Renal pelvis (tissue), 4 donors: ENCODE data around the gene ABCD1. TPM values are rescaled to one million over a fixed set of nuclear protein-coding genes. Genes with fewer than 3 reads are reported as not detected.
A peak's percentile ranks its signal among the peaks of the same experiment; 100 is the strongest.

Experiments
- DNase-seq: peaks from one replicate; pipeline ENCODE4 v3.0.0-alpha.2; 2013
- polyA plus RNA-seq, 3 donors: library from polyadenylated mRNA; unstranded; fragments of 120-200 nt; gene quantifications; one replicate each; pipeline ENCODE4 v1.2.1, GENCODE V29; 2013; ENCODE audit not compliant: insufficient read length in 3 of 3

Gene ABCD1
- polyA plus RNA-seq, 3 donors = 8.5 to 11.0 (median 9.7) TPM

GRCh38 chrX:153773218-153773611 is 48.6 kb downstream of the ABCD1 start:
- no peak for DNase-seq

DNA sequence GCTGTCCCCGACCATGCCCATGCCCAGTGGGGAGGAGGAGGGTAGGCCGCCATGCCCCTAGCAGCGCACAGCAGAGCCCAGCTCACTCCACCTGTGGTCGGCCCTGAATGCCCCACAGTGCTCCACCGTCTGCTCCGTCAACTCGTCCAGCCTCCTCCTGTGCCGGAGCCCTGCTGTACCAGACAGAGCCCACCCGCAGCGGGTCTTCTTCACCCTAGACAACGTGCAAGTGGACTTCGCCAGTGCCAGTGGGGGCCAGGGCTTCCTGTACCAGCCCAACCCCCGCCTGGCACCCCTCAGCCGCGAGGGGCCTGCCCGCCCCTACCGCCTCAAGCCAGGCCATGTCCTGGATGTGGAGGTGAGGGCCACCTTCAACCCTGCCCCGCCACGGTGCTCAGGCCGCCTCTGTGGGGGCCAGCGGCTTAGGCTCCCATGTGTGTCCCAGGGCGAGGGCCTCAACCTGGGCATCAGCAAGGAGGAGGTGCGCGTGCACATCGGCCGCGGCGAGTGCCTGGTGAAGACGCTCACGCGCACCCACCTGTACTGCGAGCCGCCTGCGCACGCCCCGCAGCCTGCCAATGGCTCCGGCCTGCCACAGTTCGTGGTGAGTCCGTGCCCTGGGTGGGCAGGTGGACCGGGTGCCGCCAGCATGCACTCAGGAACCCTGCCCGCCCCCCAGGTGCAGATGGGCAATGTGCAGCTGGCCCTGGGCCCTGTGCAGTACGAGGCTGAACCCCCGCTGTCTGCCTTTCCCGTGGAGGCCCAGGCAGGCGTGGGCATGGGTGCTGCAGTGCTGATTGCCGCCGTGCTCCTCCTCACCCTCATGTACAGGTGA is 49.3 kb downstream of the ABCD1 start:
- no peak for DNase-seq

GRCh38 chrX:153774576-153775292 is 50.1 kb downstream of the ABCD1 start:
- DNase-seq = no peak

GRCh38 chrX:153775293-153776119 is 50.9 kb downstream of the ABCD1 start:
- no peak for DNase-seq

DNA sequence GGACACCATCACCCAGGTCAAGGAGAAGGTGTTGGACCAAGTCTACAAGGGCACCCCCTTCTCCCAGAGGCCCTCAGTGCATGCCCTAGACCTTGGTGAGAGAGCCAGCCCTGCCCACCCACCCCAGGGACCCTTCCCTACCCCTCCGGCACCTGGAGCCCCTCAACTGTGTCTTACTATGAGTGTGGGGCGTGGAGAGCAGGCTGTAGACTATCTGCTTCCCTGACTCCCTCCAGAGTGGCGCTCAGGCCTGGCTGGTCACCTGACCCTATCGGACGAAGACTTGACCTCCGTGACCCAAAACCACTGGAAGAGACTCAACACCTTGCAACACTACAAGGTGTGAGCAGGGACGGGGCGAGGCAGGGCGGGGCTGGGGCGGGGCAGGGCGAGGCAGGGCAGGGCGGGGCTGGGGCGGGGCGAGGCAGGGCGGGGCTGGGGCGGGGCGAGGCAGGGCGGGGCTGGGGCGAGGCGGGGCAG is 51.5 kb downstream of the ABCD1 start:
- no peak for DNase-seq

GRCh38 chrX:153776611-153777045 is 52.0 kb downstream of the ABCD1 start:
- DNase-seq = no peak

GRCh38 chrX:153777261-153778090 is 52.8 kb downstream of the ABCD1 start:
- no peak for DNase-seq

DNA sequence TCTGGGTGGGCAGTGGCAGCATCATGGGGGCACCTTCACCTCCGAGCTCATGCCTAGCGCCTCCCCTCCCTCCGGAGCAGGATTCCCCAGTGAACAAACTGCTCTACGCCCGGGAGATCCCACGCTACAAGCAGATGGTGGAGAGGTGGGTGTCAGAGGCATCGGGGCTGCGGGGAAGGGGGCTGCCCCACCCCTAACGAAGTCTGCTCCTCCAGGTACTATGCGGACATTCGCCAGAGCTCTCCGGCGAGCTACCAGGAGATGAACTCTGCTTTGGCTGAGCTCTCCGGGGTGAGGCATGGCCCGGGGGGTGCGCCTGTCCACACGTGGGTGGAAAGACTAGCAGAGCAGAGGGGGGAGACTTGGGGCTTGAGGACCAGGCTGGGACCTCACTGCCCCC is 53.5 kb downstream of the ABCD1 start:
- no peak for DNase-seq

- DNase-seq = no peak
Measured at GRCh38 chrX:153778684-153779101, 54.0 kb downstream of the ABCD1 start.

GRCh38 chrX:153779891-153780677 is 55.4 kb downstream of the ABCD1 start:
- no peak for DNase-seq

DNA sequence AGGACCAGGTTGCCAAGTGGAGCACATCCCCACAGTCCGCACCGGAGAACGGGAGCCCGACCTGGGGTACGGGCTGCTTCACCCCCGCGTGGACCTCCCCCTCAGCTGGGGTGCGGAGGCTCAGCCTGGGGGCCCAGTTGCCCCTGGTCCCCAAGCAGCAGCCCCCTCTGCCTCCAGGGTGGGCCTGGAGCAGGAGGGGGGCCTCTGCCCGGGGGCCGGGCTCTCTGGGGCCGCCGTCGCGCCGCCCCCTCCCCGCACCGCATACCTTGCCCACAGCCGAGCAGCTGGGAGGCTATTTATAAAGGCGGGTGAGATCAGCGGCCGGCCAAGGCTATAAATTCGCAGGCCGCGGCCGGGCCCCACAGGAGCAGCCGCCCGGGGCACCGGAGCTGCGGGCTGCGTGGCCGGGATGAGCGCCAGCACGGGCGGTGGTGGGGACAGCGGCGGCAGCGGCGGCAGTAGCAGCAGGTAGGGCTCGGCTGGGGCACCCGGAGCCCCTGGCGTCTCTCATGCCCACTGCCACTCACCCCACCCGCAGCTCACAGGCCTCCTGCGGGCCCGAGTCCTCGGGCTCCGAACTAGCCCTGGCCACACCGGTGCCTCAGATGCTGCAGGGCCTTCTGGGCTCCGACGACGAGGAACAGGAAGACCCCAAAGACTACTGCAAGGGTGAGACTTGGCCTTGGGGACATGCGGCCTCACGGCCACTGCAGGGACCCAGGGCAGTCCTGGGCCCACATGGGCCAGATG is 56.2 kb downstream of the ABCD1 start, which contains the start of gene SRPK3:
Gene SRPK3, plus strand, starts transcription at position 364 of the 750 bp plus-strand sequence. Its CDS starts 46 bp downstream, at position 410.
- peak; percentile 48 for DNase-seq

DNA sequence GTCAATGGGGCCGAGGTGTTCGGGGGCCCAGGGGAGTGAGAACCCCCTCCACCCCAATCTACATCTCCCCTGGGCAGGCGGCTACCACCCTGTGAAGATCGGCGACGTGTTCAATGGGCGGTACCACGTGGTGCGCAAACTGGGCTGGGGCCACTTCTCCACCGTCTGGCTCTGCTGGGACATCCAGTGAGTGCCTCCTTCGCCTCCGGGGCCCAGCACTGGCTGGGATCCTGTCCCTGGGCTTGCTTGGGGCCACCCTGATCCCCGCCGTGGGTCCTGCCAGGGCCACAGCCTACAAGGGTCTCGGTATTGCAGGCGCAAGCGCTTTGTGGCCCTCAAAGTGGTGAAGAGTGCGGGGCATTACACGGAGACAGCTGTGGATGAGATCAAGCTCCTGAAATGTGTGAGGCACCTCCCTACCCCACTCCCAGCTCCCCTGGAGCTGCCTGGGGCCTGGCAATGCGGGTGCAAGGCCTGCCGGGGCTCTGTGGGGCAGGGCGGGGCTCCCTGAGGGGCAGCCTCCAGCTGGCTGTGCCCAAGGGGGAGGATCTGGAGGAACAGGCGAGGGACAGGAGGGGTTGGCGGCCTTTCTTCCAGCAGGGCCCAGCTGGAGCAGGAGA is 56.9 kb downstream of the ABCD1 start:
- no peak for DNase-seq

DNA sequence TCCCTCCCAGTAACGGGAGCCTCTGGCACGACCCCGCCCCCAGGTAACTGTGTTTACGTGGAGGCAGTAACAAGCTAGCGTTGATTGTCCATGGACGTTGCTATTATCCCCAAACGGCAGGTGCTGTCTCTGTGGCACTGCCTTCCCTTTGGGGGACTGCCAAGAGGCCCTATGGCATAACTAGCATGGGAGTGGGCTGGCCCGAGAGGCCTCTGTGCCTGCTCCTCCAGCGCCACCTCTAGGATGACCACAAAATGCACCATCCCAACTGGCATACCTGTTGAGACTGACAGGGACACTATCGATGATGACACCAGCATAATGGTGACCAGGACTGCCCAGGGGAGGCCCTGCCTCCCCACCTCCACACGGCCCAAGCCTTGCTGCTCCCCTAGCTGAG is 57.7 kb downstream of the ABCD1 start:
- no peak for DNase-seq

- no peak for DNase-seq
Measured at GRCh38 chrX:153782871-153783270, 58.2 kb downstream of the ABCD1 start.

- no peak for DNase-seq
Measured at GRCh38 chrX:153783378-153784013, 58.8 kb downstream of the ABCD1 start.

DNA sequence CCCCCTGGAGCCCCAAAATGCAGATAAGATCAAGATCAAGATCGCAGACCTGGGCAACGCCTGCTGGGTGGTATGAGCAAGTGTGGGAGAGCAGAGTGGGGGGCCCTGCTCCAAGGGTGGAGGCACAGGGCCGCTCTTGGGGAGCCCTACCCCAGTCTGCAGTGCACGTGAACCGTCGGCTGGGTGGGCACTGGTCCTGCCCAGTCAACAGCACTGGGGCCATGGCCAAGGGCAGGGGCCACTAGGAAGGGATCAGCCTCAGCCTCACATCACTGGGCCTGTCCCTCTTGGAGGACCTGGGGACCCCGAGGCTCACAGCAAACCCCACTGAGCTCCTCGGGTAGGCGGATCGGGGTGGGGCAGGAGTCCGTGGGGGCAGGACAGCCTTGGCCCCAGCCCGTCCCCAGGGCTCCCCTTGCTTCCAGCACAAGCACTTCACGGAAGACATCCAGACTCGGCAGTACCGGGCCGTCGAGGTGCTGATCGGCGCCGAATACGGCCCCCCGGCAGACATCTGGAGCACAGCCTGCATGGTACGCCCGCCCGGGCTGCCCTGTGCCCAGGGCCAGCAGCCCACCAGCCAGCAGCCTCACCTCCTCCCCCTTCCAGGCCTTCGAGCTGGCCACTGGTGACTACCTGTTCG is 59.8 kb downstream of the ABCD1 start:
- DNase-seq = no peak

DNA sequence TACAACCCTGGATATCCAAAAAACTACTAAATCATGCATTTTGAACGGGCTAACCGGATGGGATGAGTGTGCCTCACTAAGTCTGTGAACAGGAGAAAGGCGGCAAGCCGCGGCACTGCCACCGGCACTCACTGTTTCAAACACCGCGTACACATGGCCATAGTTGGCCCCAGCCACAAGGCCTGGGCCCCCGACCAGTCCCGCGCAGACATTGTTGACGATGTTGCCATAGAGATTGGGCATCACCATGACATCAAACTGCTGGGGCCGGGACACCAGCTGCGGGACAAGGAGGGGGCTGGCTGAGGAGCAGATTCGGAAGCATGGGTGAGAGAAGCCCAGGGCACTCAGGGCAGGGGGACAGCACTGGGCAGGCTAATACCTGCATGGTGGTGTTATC is 62.0 kb downstream of the ABCD1 start:
- DNase-seq = no peak

DNA sequence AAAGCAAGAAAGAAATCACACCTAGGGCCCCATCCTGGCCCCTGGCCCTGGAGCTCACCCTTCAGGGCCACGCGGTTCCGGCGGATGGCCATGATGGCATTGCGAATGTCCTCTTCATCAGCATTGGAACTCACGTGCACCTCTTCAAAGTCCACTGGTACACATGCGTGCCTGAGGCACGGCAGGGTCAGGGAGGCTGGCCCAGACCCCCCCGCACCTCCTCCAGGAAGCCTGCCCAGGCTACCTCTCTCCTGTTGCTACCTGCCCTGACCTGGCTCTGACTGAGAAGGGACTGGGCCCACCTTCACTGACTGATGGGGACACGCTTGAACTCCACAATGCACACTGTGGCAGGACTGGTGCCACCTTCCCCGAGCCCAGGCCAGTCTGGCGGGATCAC is 65.0 kb downstream of the ABCD1 start:
- DNase-seq = no peak
